Measurements from ENCODE around the gene TXNRD1.
A peak's percentile ranks its signal among the peaks of the same experiment; 100 is the strongest.
"Not testable (repeated sequence)": the region's sequence is repeated elsewhere in the genome, so short reads cannot be mapped to it uniquely, and the experiment has no call there.

Gene TXNRD1

DNA sequence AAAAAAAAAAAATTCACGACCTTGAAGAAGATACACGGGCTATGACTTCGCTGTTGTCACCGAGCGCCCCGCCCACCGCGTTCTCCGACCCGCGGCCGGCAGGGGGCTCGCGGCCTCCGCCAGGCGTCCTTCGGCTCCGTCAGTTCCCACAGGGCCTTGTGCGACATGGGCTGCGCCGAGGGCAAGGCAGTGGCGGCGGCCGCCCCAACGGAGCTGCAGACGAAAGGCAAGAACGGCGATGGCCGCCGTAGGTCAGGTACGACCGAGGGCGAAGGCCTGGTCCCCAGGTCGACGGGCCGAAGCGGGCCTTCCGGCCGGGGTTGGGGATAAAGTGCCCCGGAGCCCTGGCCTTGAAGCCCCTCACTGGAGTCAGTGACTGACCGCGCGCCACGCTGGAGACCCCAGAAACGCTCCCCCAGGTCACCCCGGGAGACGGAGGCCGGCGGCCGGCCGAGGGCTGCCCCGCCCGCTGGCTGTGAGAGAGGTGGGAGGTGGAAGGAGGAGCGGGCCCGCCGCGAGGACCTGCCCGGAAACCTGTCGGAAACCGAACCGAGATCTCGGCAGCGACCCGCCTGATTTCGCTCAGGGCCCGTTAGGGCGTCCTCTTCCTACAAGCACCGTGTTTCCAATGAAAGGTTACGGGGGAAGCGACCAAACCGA lies at the start of gene TXNRD1:
Gene TXNRD1 (plus strand): TSS at position 142 of the 660 bp plus-strand sequence. CDS start 24 bp downstream, at position 166.
- no peak for DNase-seq (ENCODE audit: low read depth)

- DNase-seq (ENCODE audit: low read depth): no peak
Measured at GRCh38 chr12:104165801-104166200, 49.8 kb upstream of the TXNRD1 start.

DNA sequence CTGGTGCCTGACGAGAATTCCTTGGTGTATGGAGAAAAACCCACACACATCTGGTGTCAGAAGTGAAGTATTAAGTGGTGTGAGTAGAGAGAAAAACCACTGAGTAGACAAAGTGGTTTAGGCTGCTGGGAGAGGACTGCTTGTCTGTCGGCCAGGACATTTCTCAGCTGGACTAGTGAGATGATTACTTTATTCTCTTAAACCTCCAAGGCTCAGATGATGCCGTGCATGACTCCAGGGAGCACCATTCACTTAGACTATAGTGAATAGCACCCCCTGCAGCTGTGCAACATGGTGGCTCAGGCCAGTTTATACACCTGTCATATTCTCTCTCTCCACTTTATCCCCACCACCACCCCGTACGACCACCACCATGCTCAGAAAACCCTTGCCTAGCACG lies 49.1 kb upstream of the TXNRD1 start:
- no peak for DNase-seq (ENCODE audit: low read depth)

DNA sequence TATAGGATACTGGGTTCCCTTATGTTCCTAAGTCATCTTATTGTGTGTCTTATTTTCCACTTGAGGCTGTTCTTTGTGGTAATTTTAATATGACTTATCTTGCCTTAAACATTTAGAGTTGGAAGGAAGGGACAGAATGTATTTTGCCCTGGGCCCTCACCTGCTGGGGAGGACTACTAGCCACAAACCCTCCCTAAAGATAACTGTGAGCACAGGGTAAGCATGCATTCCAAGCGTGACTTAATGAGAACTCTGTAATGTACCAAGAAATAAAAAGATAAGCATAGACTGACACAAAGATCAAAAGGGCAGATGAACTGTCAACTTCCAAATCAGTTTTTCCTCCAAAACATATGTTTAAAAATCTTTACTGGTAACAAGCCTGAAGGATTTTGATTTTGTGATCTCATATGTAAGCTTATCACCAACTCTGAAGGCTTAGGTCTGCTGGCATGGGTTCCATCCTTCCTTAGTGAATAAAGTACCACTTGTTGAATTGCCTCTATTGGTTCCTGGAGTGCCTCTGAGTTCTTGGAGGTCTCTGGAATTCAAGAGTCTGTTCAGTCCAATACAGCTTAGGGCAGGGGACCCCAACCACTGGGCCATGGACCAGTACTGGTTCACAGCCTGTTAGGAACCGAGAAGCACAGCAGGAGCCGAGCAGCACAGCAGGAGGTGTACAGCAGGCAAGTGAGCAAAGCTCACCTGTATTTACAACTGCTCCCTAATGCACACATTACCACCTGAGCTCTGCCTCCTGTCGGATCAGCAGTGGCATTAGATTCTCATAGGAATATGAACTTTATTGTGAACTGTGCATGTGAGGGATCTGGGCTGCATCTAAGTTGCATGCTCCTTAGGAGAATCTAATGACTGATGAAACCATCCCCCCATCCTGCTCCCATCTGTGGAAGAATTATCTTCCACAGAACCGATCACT lies 47.8 kb upstream of the TXNRD1 start:
- no peak for DNase-seq (ENCODE audit: low read depth)

DNA sequence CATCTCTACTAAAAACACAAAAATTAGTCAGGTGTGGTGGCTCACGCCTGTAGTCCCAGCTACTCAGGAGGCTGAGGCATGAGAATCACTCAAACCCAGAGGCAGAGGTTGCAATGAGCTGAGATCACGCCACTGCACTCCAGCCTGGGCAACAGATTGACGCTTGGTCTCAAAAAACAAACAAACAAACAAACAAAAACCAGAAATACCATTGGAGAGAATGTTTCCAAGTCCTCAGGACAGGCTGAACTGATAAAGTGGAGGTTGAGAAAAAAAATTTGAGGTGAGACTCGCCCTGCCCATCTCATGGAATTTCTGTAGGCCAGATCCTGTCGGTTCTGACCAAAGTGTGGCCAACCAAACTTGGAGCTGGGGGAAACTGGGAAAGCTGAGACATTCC lies 47.0 kb upstream of the TXNRD1 start:
- DNase-seq (ENCODE audit: low read depth): no peak

- DNase-seq (ENCODE audit: low read depth): no peak
Measured at GRCh38 chr12:104171785-104172569, 43.6 kb upstream of the TXNRD1 start.

GRCh38 chr12:104172570-104172947 lies 43.0 kb upstream of the TXNRD1 start:
- no peak for DNase-seq (ENCODE audit: low read depth)

DNA sequence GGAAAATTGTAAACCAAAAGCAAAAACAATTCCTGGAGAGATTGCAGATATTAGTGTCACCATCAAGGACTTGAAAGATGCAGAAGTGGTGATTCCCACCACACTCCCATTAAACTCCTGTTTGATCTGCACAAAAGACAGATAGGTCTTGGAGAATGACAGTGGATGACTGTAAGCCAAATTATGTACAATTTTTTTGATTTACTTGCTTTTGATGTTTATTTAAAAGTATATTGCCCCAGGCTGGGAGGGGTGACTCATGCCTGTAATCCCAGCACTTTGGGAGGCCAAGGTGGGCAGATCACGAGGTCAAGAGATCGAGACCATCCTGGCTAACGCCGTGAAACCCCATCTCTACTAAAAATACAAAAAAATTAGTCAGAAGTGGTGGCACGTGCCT lies 41.8 kb upstream of the TXNRD1 start:
- not testable (repeated sequence) for DNase-seq (ENCODE audit: low read depth)

- DNase-seq (ENCODE audit: low read depth): no peak
Measured at GRCh38 chr12:104175726-104176247, 39.8 kb upstream of the TXNRD1 start.

DNA sequence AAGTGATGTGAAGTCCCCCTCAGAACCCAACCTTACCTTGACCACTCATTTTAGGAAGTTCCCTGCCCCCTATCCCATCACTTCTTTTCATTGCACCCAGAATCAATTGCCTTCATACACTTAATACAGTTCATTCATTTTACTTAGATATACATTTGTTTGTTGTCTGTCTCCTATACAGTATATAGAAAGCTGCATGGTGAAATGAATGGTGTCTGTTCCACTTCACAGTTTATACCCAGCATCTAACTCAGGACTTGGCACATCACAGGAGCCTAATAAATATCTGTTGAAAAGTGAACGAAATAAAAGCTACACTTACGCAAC lies 38.3 kb upstream of the TXNRD1 start:
- no peak for DNase-seq (ENCODE audit: low read depth)

GRCh38 chr12:104177663-104178501 lies 37.7 kb upstream of the TXNRD1 start:
- peak; percentile 97 for DNase-seq (ENCODE audit: low read depth)

GRCh38 chr12:104180374-104180773 lies 35.2 kb upstream of the TXNRD1 start:
- DNase-seq (ENCODE audit: low read depth): no peak

- DNase-seq (ENCODE audit: low read depth): peak; percentile 31
Measured at GRCh38 chr12:104181313-104181712, 34.3 kb upstream of the TXNRD1 start.

DNA sequence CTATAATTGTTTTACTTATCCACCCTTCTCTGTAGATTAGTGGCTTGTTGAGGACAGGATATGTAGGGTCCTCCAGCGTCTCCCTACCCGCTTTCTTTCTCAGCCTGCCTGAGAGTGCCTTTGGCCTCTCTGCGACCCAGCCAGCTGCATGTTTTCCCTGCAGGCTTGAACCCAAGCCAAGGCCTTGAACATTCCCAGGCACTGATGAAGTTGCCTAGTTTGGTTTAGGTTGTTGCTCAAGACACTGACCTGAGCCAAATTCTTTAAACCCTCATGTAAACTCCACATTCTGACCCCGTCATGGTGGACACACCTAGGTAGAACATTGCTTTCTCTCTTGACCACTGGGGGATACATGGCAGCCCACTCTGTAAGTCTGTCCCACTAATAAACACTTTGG lies 33.4 kb upstream of the TXNRD1 start:
- peak; percentile 81 for DNase-seq (ENCODE audit: low read depth)

- no peak for DNase-seq (ENCODE audit: low read depth)
Measured at GRCh38 chr12:104182621-104183378, 32.8 kb upstream of the TXNRD1 start.

DNA sequence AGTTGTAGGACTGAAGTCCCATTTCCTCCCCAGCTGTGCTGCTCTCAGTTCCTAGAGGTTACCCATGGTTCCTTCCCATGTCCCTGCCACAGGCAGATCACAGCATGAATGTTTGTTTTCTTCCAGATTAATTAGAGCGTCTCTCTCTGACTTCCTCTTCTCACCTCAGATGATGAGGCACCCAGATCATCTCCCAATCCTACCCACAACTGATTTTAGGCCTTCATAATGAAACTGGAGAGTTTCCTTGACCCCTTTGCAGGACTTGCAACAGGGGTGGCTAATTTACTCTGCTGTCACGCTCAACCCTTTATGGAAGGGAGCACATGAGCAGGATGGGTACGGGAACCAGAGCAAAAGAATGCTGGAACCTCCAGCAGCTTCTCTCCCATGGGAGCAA lies 32.1 kb upstream of the TXNRD1 start:
- no peak for DNase-seq (ENCODE audit: low read depth)

- no peak for DNase-seq (ENCODE audit: low read depth)
Measured at GRCh38 chr12:104187446-104188155, 28.0 kb upstream of the TXNRD1 start.

DNA sequence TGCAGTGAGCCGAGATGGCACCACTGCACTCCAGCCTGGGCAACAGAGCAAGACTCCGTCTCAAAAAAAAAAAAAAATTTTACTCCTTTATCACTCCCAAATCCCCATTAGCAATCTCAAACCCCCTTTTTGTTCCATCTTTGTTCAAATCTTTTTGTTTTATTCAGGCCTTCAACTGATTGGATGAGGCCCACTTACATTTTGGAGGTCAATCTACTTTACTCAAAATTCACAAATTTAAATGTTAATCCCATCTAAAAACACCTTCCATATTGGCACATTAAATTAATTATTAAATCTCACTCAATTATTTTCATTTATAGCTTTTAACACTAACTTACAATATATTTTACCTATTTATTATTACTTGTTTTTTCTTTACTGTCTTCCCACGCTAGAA lies 27.0 kb upstream of the TXNRD1 start:
- DNase-seq (ENCODE audit: low read depth): no peak

- DNase-seq (ENCODE audit: low read depth): no peak
Measured at GRCh38 chr12:104189915-104190555, 25.5 kb upstream of the TXNRD1 start.

Data from non-pigmented ciliary epithelial cell (primary cell).